Cerebellar cortex (tissue), 1 donor: ENCODE results near the gene PPP1R2.
"Not testable (repeated sequence)": the region's sequence is repeated elsewhere in the genome, so short reads cannot be mapped to it uniquely, and the experiment has no call there.

Experiments used
- DNase-seq: peaks from one replicate; pipeline ENCODE4 v3.0.0-alpha.2; 2015; ENCODE audit warnings: low spot score

The PPP1R2 gene

DNA sequence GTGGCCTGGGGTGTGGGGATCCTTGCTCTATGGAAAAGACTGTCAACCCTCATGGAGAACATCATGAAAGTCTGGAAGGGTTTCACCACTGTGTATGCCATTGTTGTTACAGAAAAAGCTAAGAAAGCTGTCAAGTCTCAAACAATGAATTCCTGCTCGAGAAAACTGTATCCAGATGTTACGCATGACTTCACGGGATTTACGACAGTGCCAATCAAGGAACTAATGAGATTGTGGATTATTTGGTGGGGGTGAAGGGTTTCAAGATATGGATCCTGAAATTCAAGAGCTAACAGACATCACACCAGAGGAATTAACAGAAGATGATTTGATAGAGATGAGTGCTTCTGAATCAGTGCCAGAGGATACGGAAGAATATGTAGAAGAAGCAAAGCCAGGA is 7.8 kb downstream of the PPP1R2 start:
- DNase-seq, result no peak

DNA sequence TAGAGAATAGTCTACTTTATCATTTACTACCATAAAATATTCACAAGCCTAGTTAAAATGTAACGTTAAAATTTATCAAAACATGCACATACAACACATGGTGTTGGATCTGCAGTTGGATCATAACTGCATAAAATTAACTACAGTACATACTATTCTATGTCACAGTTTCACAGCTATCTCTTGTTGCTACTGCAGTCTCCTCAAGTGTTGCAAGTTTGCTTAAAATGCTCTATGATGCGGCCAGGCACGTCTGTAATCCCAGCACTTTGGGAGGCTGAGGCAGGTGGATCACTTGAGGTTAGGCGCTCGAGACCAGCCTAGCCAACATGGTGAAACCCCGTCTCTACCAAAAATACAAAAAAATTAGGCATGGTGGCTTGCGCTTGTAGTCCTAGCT is 10.3 kb downstream of the PPP1R2 start:
- no peak for DNase-seq

DNA sequence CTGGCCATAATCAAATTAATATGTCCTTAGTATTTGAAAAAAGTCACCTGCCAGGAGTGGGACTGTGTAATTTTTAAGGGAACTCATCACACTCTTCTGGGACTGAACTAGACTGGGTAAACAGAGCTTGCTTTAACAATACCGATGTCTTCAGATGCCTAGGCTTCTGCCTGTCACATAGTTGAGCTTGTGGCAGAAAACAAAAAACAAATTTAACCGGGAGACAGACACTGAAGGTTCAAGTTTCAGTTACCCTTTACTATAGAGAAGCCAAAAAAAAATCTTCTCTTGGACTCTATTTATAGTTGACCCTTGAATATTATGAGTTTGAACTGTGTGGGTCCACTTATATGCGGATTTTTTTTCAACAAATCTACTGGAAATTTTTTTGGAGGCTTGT is 10.8 kb downstream of the PPP1R2 start:
- DNase-seq, result no peak

DNA sequence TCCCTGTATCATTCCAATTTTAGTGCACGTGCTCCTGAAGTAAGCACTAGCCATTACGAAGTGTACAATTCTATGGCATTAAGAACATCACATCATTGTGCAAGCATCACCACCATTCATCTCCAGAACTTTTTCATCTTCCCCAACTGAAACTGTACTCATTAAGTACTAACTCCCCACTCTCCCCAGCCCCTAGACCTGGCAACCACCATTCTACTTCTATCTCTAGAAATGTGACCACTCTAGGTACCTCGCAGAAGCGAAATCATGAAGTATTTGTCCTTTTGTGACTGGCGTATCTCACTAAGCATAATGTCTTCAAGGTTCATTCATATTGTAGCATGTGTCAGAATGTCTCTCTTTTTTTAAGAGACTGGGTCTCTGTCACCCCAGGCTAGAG is 11.4 kb downstream of the PPP1R2 start:
- no peak for DNase-seq

DNA sequence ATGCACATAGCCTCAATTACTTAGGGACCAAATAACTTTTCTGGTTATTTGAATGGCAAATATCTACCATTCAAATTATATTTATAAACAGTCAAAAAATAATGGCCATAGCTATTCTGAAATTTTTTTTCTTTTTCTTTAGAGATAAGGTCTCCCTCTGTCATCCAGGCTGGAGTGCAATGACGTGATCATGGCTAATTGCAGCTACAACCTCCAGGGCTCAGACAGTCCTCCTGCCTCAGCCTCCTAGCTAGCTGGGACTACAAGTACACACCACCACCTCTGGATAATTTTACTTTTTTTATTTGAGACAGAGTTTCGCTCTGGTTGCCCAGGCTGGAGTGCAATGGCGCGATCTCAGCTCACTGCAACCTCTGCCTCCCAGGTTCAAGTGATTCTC is 16.6 kb downstream of the PPP1R2 start:
- no peak for DNase-seq

DNA sequence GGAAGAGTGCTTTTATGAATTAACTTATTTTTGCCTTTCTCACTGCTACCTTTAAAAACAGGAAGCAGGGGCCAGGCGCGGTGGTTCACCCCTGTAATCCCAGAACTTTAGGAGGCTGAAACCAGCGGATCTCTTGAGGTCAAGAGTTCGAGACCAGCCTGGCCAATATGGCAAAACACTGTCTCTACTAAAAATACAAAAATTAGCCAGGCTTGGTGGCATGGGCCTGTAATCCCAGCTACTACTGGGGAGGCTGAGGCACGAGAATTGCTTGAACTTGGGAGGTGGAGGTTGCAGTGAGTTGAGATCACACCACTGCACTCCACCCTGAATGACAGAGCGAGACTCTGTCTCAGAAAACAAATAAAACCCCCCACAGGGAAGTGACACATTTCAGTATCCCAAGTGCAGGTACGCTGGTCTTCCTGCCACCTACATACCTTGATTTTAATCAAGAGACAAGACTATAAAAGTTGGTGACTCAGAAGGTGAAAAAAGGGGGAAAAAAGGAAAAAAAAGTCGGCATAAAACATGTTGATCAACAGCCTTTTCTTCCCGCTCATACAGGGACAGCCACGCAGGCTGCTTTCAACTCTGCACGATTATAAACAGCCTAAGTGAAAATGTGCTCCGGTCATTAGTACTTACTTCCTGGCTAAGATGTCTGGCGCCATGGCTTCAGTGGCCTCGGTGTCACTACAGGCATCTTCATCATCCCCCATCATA is 18.8 kb downstream of the PPP1R2 start:
- no peak for DNase-seq

DNA sequence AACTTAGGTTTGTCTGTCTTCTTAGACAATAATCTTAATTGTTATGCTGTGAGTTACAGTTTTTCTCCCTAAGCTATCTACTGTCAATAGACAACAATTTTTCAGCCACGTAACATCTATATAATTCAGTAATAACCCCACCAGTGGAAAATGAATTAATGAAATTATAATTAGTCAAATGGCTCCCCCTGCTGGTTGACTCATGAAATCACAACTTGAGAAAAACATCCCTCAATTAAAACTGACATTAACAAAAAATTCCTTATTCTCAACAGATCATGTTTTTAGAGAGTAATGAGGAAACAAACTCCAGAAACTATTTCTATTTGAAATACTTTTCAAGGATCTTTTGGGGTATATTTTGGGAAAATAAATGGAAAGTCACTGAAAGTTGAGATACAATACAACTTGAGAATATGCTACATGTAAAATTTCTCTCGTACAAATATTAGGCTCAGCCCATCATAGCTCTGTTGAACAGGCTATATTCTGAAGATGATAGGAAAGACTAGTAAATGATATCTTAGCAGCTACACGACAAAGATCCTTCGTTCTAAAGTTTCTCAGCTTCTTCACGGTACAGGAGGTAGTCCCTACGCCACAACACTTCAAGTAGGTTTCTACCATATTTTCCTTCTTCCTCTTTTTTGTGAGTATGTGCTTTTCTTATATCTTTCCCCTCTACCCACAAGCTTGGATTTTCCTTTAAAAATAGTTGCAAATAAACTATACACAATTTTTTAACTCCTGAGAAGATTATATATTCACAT is 20.7 kb downstream of the PPP1R2 start:
- peak; percentile 58 for DNase-seq

DNA sequence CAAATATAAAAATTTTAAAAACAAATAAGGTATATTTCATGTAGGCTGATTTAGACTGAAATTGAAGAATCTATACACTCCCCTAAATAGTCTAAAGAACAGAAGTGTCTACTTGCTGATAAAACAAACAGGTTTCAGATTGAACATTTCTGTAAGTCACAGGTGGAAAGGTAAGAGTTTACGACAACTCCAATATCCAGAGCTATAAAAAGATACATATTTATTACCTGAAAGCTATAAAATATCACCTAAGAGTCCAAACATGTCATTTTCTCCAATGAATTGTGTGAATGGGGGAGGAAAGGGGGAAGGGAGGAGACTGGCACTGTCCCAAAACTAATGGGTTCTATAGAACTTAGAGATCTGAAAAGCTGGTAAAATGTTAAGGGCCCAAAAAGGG is 26.1 kb downstream of the PPP1R2 start:
- no peak for DNase-seq

DNA sequence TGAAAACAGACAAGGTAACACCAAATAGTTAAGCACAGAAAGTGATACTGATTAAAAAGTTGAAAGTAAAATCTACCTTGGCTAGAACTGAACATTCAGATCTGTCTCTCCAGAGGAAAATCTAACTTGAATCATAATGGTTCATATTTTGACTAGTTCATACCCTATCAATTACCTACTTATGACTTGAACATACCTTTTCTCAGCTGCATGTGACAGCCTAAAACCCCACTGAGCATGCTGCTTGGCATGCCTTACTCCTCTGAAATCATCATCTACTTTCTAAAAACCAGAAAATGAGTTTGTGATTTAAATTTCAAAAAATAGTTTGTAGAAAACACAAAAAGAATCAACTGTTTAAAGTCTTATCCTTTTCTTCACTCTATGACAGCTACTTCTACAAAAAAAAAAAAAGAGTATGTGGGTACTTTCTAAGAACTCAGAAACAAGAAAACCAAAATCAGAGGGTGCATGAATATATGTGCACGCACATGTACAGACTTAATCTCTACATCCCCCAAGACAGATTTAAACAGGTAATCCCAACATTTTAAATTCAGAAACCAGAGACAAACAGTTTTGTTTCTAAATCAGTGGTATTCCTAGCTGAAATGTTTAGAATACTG is 28.4 kb downstream of the PPP1R2 start:
- not testable (repeated sequence) for DNase-seq

DNA sequence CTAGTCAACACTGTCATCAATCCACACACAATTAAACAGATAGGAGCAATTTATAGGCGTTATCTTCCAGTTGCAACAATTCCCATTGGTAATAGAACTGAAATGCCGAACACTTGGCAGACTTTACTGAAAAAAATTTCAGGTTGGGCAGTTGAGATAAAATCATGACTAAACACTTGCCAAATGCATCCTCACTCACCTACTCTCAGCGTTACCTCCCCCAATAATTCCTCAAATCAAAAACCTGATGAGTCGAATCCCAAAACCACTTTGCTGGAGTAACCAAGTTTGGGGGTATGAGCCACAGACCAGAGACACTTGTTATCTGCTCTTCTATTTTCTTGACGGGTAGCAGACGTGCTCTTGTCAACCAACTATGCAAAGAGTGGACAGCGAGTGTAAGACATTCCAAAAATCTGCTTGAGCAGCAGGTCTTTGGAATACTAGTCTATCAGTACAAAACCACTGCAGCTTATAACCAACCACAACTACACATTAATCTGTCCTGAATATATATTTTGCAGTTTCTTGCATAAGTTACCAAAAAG is 30.3 kb downstream of the PPP1R2 start:
- peak; percentile 0 for DNase-seq

DNA sequence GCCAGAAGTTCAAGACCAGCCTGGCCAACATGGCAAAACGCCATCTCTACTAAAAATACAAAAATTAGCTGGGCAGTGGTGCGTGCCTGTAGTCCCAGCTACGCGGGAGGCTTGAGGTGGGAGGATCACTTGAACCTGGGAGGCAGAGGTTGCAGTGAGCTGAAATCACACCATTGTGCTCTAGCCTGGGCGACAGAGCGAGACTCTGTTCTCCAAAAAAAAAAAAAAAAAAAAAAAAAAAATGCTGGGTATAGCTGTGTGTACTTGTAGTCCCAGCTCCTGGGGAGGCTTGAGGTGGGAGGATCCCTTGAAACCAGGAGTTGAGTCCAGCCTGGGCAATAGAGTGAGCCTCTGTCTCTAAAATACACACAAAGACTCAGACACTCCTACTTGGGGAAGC is 32.0 kb downstream of the PPP1R2 start:
- peak; percentile 1 for DNase-seq

DNA sequence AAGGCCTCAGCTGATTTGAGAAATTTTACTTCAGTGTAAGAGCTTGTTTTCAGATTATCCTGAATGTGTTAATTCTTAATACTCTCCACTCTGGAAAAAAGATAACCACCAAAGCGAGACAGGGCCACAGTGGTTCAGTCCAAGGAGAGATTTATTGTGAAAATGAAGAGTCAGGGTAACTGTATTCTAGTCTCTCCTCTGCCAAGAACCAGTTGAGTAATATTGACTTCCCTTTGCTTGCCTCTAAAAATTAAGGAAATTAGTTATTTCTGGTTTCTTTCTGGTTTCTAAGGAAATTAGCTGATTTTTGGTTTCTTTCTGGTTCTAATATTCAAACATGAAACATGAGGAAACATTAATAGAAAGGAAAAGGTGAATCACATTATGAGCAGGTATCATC is 34.9 kb downstream of the PPP1R2 start:
- DNase-seq, result no peak

DNA sequence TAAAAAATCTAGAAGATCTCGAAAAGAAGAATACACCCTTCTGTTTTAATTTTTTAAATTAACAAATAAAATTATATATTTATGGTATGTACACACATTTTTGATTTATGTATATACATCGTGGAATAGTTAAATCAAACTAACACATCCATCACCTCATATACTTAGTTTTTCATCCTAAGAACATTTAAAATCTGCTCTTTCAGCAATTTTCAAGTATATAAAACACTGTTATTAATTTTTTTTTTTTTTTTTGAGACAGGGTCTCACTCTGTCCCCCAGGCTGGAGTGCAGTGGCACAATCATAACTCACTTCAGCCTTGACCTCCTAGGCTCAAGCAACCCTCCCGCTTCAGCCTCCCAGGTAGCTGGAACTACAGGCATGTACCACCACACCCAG is 67.5 kb downstream of the PPP1R2 start:
- no peak for DNase-seq

DNA sequence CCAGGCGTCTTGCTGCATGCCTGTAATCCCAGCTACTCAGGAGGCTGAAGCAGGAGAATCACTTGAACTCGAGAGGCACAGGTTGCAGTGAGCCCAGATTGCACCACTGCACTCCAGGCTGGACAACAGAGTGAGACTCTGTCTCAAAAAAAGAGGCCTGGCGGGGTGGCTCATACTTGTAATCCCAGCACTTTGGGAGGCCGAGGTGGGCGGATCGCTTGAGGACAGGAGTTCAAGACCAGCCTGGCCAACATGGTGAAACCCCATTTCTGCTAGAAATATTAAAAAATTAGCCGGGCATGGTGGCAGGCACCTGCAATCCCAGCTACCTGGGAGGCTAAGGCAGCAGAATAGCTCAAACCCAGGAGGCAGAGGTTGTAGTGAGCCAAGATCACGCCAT is 68.0 kb downstream of the PPP1R2 start:
- not testable (repeated sequence) for DNase-seq

DNA sequence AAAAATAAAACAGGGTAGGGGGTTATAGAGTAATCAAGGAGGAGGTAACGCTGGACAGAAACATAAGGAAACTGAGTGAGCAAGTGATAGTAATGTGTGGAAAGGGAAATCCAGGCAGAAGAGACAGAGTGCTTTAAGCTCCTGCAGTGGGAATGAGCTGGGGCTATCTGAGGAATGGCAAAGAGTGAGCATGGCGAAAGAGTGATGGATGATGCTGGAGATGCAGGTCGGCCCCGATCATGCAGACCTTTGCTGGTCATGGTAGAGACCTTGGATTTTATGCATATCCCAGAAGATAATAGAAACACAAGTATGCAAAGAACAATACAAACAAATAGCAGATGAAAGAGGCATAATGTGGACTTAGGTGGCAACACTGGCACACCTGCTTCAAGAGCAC is 74.3 kb downstream of the PPP1R2 start:
- no peak for DNase-seq

DNA sequence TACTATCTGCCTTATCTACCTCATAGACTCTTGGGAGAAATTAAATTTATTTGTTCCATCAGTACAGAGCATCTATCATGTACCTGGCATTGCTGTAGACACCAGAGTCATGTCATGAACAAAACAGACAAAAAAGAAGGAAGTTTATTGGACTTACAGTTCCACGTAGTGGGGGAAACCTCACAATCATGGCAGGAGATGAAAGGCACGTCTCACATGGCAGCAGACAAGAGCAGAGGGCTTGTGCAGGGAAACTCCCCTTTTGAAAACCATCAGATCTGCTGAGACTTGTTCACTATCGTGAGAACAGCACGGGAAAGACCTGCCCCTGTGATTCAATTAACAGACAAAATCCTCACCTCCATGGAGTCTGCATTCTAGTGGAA is 74.7 kb downstream of the PPP1R2 start:
- no peak for DNase-seq

DNA sequence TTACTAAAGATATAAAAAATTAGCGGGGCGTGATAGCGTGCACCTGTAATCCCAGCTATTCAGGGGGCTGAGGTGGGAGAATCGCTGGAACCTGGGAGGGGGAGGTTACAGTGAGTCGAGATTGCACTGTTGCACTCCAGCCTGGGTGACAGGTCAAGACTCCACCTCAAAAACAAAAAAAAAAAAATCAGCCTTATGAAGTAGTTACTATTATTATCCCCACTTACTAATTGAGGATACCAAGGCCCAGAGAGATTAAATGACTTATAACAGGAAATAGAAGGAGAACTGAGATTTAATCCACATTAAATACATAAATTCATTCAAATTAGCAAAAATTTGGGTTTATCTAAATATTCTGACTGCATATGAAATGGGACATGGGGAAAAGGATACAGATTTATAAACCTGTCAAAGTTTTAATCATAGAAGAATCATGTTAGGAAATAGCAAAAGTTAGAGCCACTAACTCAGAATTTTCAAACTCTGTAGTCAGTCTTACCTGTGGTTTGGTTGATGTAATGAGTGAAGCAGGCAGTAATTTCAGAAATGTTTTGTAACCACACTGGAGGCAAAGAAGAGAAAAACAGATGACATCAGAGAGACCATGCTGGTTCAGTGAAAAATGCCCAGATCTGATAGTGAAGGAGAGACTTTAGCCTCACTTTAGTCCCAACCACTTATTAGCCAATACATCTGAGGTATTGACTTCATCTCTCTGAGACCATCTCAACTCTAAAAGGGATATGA is 75.3 kb downstream of the PPP1R2 start:
- DNase-seq, result no peak

DNA sequence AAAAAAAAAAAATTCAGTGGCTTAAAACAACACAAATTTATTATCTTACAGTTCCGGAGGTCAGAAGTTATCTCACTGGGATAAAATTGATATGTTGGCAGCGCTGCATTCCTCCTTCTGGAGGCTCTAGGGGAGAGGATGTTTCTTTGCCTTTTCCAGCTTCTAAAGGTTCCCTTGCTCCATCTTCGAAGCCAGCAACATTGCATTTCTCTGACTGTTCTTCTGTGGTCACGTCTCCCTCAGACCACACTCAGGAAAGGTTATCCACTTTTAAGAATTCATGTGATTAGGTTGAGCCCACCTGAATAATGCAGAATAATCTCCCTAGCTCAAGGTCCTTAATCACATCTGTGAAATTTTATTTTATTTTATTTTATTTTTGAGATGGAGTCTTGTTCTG is 76.9 kb downstream of the PPP1R2 start:
- no peak for DNase-seq
